RPMI8226 (cell line): ENCODE data around the gene MRPL23.
A peak's percentile ranks its signal among the peaks of the same experiment; 100 is the strongest.

Source experiments
- DNase-seq: peaks from one replicate; pipeline ENCODE4 v3.0.0-alpha.2; 2015

MRPL23 gene

GRCh38 chr11:1946812-1947484 is at the start of gene MRPL23:
Gene MRPL23, plus strand, starts transcription at chr11:1947332. Its CDS starts 31 bp downstream, at chr11:1947363.
- DNase-seq = no peak

- DNase-seq = no peak
Measured at GRCh38 chr11:1899090-1899489, 48.0 kb upstream of the MRPL23 start.

GRCh38 chr11:1899686-1900085 is 47.4 kb upstream of the MRPL23 start:
- no peak for DNase-seq

GRCh38 chr11:1906181-1906580 is 41.0 kb upstream of the MRPL23 start:
- no peak for DNase-seq

GRCh38 chr11:1906611-1907423 is 40.3 kb upstream of the MRPL23 start:
- DNase-seq = no peak

GRCh38 chr11:1908618-1909017 is 38.5 kb upstream of the MRPL23 start:
- DNase-seq = no peak

GRCh38 chr11:1909524-1909923 is 37.6 kb upstream of the MRPL23 start:
- DNase-seq = no peak

GRCh38 chr11:1912289-1912878 is 34.7 kb upstream of the MRPL23 start:
- no peak for DNase-seq

- no peak for DNase-seq
Measured at GRCh38 chr11:1913271-1914060, 33.7 kb upstream of the MRPL23 start.

- no peak for DNase-seq
Measured at GRCh38 chr11:1915795-1916131, 31.4 kb upstream of the MRPL23 start.

- DNase-seq = no peak
Measured at GRCh38 chr11:1916132-1916985, 30.8 kb upstream of the MRPL23 start.

- DNase-seq = peak; percentile 65
Measured at GRCh38 chr11:1916986-1917522, 30.1 kb upstream of the MRPL23 start.

GRCh38 chr11:1917523-1918435 is 29.4 kb upstream of the MRPL23 start:
- peak; percentile 60 for DNase-seq

- DNase-seq = no peak
Measured at GRCh38 chr11:1918436-1919315, 28.5 kb upstream of the MRPL23 start.

- no peak for DNase-seq
Measured at GRCh38 chr11:1919391-1920127, 27.6 kb upstream of the MRPL23 start, which contains the start of gene TNNT3. Gene TNNT3, plus strand, starts transcription at chr11:1919703. Its CDS starts 3,172 bp downstream, at chr11:1922875.

- no peak for DNase-seq
Measured at GRCh38 chr11:1920128-1920908, 26.8 kb upstream of the MRPL23 start.

- peak; percentile 49 for DNase-seq
Measured at GRCh38 chr11:1920909-1921573, 26.1 kb upstream of the MRPL23 start.
